HG02885 (cell line): Measurements from ENCODE around the gene RAMP3.
A peak's percentile ranks its signal among the peaks of the same experiment; 100 is the strongest.
"Not testable (repeated sequence)": the region's sequence is repeated elsewhere in the genome, so short reads cannot be mapped to it uniquely, and the experiment has no call there.

ENCODE experiments used
- ATAC-seq: cut with Tn5 transposase; IDR thresholded peaks from one replicate; pipeline ENCODE4 v1.9.1; 2021; ENCODE audit warnings: mild to moderate bottlenecking; ENCODE audit not compliant: unreplicated experiment, poor library complexity

RAMP3 gene, protein sequence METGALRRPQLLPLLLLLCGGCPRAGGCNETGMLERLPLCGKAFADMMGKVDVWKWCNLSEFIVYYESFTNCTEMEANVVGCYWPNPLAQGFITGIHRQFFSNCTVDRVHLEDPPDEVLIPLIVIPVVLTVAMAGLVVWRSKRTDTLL

DNA sequence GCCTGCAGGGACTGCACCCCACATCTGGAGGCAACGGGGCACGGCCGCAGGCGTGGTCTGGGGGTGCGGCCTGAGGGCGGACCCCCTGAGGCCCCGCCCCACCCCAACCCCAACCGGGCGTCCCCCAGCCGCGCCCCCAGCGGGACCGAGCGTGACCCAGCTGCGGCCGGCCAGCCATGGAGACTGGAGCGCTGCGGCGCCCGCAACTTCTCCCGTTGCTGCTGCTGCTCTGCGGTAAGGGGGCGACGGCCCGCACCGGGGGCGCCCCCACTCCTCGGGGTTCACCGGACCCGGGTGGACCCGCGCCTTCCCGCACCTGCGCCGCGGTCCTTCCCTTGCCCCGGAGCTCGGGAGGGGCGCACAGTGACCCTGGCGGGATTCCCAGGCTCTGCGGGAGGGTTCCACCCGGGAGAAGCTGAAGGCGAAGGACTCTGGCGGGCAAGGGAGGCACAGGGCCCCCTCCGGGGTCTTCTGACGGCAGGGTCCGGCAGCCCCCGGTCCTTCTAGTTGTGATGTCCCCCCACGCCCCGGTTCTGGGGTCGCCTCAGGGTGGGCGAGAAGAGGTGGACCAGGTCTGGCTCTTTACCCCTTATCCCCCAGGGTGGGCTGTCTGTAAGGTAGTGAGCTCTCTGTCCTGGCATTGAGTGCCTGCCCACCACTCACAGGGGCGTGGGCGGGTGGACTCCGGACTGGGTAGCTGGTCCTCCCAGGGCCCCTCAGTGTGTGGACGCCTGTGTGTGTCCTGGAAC, at the start of gene RAMP3:
Gene RAMP3, plus strand, starts transcription at position 139 of the 749 bp plus-strand sequence. Its CDS starts 38 bp downstream, at position 177.
- no peak for ATAC-seq

DNA sequence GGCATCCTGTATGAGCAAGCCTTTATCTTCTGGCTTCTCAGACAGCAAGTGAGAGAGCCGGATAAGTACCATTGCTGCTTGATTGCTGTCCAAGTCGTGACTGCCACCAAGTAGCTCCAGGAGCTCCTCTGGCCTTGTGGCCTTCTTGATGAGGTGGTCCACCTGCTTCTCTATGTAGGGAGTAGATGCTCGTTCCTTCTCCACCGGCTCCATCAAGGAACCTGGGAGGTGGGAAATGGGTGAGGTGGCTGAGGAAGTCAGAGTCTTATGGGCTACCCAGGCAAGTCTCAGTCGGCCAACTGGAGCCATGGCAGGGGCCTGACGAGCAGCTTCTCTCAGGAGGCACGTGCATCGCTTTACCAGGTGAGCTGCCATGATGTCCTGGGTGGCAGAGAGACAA, 48.7 kb upstream of the RAMP3 start:
- no peak for ATAC-seq

DNA sequence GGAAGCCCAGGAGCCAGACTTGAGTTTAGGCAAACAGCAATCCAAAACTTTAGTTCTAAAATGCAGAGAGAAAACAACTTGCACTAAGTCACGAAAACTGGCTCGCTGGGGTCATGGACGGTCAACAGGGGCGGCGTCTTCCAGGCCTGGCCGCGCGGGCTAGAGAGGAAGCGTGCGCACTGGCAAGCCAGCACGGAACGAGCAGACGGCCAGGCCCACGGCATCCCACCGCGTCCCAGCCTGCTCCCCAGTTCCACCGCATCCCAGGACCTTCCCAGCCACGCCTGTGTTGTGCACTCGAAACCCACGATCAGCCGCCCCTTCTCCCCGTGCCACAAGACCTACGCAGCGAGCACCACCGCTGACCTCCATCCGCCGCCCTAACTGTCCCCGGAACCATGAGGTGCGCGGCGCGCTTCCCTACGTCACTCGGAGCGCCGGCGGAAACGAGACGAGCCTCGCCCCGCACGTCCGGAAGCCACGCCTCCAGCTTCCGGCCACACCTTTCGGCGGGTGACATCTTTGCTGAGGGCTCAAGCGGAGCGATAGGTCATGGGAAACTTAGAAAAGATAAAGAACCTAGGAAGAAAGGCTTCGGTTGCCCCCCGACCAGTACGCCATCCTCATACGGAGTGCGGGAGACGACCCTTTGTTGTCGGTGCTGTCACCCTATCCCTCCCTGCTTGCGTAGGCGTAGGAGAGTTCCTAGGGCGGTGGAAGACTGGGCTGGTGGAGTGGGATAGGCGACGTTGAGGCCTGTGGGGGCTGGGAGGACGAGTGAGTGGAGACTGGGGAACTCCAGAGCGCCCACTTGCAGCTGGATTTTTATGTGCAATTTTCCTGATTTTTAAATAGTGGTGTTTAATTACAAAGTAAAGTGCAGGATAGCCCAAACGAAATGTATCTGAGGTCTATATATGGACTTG, 46.0 kb upstream of the RAMP3 start, which contains the start of gene TBRG4:
Gene TBRG4, minus strand, starts transcription at position 400 of the 926 bp plus-strand sequence. CDS start 2,460 bp downstream, outside the sequence.
- peak; percentile 96 for ATAC-seq

DNA sequence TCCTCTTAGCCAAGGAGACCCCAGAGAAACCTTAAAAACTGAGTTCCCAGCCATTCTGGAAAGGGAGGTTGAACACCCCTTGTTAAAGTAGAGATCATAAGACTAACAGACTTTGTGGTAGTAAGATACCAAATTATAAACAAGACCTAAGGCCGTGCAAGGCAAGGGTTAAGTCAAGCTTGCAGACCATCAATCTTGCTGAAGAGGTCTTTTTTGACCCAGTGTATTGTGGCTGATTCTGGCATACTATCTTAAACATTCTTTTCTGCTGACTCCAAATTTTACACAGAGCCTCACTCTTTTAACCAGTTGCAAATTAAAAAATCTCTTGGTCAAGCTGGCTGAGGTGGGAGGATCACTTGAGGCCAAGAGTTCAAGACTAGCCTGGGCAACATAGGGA, 44.9 kb upstream of the RAMP3 start:
- no peak for ATAC-seq

DNA sequence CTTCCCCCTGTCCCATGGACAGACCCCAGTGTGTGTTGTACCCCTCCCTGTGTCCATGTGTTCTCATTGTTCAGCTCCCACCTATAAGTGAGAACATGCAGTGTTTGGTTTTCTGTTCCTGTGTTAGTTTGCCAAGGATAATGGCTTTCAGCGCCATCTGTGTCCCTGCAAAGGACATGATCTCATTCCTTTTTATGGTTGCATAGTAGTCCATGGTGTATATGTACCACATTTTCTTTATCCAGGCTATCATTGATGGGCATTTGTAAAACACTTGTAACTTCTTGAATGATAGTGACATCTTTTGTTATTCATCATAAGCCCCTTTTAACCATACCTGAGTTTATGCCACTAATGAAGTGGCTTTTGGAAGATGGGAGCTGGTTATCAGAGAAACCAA, 43.3 kb upstream of the RAMP3 start:
- ATAC-seq = not testable (repeated sequence)

DNA sequence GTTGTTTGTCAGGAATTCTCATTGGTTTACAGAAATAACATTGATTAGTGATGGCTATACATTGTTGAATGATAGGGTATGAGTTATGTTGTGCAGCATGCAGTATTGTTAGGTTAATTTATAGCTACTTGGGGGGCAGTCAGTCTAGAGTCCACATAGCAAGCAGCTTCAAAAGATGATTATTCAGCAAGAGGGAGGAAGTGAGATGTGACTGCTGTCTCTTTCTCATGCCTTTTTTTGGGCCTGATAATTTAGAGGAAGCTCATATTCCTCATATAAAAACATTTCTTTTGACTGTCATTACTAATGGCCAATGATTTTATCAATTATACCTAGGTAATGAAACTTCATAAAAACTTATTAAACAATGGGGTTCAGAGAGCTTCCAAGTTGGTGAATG, 42.7 kb upstream of the RAMP3 start:
- no peak for ATAC-seq

DNA sequence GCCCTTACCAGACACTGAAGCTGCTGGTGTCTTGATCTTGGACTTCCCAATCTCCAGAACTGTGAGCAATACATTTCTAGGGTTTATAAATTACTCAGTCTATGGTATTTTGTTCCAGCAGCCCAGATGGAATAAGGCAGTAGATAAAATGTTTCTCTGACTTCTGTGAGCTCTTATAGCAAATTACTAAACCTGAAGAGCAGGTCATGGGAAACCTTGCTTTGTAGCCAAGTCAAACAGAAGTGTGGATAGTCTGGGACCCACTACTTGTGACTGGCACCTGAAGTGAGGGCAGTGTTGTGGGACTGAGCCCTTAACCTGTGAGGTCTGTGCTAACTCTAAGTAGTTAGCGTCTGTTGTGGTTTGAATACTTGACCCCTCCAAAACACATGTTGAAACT, 41.5 kb upstream of the RAMP3 start:
- no peak for ATAC-seq

DNA sequence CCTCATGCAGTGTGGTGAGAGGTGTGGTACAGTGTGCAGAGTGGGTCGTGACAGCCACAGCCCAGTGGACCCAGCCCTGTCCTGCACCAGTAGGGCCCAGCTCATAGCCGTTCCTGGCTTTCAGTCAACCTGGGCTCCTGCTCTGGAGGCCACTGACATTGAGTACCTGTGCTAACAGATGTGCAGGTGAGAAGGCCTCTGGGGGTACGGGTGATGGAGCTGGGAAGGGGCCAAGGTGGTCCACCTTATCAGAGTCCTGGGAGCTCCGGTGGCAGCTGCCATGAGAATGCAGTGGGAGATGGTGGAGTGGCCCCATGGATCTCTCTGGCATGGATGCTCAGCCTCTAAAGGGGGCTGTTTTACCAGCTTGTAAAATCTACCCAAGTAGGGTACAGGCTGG, 40.0 kb upstream of the RAMP3 start:
- no peak for ATAC-seq

DNA sequence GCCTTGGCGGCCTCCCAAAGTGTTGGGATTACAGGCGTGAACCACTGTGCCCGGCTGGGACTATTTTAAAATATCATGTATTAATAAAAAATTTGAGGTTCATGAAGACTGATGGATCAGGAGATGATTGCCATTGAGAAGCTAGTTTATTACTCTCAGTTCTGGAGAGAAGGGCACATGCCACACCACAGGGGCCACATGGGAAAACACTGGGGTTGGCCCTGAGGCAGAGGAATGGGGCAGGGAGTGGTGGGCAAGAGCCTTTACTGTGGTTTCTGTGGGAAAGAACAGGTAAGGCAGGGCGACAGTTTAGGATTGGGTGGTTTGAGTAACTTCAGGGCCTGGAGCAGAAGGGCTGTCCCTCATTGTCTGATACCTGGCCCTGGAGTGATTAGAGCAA, 39.3 kb upstream of the RAMP3 start:
- no peak for ATAC-seq

DNA sequence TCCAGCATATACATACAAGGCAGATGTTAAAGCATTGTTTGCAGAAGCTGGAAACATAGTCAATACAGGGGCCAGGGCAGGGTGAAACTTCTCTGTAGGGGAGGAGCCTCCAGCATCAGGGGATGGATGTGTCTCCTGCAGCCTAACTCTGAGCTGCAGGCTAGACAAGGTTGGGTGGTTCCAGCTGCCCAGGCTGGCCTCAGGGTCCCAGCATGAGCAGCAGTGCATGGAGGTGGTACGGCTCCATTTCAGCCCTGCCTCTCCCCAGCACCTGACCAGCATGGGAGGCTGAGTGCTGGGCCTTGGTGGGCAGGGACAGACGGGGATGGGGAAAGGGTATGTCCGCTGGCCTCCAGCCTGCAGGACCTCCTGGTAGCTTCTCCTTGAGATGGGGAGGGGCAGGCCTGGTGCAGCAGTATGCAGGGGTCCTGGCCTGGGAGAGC, 38.7 kb upstream of the RAMP3 start:
- ATAC-seq = no peak

DNA sequence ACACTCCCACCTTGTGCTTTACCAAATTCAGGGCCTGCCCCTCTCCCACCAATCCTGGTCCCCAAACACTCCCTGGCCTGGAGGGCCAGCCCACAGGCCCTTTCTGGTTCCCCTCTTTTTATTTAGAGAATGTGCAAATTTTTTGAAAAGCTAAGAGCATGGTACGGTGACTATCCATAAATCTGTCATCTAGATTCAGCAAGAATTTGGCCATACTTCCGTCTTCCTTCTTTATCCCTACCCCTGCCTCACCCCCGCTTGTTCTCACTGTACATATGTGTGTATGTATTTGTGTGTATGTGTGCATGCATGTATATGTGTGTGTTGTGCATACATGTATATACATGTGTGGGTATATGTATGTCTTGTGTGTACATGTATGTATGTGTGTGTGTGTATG, 38.0 kb upstream of the RAMP3 start:
- no peak for ATAC-seq

DNA sequence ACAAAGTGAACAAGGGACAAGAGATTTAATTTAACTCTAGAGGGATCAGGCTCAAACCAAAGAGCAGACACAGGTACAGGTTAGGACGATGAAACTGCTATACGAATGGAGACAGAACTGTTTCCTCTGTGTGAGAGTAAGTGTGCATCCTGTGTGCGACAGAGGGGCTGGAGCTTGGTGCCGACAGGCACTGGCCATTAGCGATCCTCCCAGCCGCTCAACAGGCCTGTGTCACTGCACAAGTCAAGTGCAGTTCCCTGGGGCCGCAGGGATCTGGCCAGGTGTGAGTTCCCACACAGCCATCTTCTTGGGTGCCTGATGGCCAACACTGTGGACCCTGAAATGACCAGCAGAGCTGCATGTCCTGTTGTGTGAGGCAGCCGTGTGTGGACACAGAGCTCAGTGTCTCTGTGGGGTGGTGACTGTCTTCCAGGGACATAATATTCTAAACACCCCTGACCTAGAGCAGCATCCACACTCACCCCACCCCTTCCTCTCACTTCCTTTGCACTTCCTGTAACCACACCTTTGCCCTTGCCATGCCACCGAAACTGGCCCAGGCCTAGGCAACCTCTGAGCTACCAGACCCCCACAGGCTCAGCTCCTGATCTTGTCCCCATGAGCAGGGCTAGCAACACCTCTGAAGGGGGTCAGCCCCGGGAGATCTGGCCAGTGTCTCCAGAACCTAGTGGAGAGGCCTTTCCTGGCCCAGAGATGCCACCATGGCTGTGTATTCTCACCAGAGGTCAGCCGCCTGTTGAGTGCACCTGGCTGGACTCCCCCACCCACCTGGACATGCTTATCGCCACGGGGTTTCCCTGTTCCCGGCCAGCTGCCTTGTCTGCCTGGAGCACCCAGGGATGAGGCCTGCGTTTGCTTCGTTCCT, 34.4 kb upstream of the RAMP3 start:
- no peak for ATAC-seq

DNA sequence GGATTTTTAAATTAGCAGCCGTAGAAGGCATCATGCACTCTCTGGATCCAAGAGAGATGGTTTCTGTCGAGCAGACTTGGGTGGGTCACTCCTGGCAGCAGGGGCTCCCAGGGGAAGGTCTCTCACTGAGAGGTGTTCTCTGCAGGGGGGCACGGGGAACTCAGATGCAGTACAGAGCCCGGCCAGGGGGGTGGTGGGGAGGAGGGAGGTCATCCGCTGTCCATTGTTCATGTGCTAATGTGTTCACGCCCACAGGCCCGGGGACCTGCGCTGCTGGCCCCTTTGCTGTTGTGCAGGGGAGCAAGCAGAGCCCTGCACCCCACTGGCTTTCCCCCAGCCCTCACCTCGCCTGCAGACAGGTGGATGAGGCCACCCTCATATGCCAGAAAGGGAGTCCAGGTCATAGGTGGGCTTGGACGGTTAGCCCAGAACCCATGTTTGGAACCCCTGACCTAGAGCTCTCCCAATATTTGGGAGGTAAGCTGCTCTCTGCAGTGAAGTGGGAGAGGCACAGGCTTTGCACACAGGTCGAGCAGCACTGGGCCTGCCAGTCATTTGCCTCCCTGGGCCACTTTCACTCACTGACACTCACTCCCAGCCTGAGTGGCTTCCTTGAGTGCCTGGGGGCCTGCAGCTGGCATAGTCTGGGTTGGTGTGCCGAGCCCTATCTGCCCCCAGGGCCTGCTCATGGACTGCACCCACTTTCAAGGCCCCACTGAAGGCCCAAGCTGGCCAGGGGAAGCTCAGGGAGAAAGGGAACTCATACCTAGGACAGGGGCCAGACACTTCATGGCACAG, 33.5 kb upstream of the RAMP3 start:
- ATAC-seq = no peak

DNA sequence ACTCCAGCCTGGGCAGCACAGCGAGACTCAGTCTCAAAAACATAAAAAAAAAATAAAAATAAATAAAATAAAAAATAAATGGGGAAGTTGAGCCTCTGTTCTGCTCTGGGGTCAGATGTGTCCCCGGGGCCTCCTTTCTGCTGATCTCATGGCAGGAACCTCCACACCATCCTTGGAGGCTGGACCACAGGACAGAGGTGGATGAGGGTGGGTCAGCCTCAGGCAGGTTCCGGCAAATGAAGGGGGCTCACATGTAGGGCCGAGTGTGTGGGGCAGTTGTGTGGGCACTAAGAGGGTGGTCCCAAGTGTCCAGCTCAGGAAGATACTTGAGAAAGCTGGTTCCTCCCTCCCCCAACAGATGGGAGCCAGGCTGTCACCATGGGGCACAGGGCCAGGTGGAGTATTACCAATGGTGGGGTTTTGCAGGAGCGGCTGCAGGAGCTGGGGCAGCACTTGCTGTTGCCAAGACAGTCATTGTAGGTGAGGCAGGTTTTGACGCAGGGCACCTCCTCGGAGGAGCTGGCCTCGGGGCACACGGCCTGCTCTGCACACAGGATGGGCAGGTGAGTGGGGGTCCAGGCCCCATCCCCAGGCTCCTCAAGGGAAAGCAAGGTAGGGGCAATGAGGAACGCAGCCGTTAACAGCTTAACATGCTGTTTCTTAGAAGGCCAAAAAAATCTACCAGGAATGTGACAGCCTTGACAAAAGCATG, 32.2 kb upstream of the RAMP3 start:
- no peak for ATAC-seq

DNA sequence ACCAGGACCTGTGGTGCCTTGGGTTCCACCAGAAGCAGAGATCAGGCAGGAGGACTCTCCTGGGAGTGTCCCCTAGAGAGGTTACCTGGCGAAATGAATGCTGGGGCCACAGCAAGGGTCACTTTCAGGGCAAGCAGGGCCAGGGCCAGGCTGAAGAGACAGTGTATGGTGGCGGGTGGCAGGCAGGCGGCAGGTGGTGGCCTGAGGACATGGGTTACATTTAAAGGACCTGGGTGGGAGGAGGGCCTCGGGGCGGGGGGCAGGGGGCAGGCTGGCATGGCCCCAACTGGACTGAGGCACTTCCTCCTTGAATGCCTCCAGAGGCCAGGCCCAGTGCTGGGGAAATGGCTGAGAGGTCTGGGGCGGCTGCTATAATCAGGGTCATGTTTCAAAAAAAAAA, 31.4 kb upstream of the RAMP3 start:
- no peak for ATAC-seq

DNA sequence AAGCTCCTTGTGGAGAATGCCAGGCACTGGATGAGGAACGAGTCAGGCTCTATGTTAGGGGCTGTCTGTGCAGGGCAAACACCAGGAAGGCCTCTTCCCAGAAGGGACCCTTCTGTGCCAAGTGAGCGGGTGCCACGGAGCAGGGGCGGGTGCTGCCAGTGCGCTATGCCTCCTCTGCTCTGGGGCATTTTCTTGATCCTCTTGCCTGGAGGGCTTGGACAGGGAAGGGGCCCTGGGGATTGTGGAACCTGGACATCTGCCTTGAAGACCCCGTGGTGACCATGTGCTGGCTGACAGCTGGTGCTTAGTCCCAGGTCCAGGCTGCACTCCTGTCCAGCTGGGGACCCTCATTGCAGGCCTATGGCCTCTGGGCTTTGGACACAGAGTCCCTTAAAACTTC, 30.7 kb upstream of the RAMP3 start:
- ATAC-seq = no peak

DNA sequence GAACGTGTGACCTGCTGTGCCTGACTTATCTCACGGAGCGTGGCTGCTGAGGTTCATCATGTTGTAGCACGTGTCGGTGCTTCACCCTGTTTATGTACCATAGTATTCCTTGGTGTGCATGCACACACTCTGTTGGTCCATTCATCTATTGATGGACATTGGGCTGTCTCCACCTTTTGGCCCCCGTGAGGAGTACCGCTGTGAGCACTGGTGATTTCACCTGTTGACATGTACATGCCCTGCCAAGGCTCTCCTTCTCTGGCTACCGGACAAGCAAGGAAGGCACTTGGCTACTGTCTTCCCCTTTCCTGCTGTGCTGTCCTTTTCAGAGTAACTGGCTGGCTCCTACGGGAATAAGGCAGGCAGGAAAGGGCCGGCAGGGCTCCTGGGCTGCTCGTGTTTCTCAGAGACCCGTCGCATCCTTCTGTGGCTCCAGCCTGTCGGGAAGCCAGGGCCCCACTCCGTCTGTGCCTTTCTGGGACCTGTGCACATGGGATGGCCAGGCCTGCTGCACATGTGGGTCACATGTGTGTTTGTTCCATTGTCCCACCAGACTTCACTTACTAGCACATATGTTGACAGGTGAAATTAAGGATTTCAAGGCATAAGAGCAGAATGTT, 28.3 kb upstream of the RAMP3 start:
- ATAC-seq = no peak

DNA sequence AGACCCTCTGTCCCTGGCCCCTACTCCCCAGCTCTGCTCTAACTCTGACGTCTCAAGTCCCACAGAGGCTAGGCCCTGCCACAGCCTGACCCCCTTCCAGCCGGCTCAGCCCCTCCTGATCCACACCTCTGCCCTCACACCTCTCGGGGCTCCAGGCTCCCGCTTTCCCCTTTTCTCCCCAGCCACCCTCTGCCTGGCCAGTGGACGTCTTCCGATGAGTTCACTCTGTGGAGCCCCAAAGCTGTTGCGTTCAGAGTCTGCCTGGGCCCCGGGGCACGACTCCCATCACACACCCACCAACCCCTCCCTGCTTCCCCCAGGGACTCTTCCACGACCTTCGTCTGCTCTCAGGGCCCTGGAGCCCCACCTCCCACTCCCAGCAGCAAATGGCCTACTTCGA, 27.7 kb upstream of the RAMP3 start:
- no peak for ATAC-seq
